ENCODE results near the gene STMN1. TPM values are rescaled to one million over a fixed set of nuclear protein-coding genes. Genes with fewer than 3 reads are reported as not detected.
A peak's percentile ranks its signal among the peaks of the same experiment; 100 is the strongest.

Gene STMN1

GRCh38 chr1:25858494-25858893 is 47.7 kb downstream of the STMN1 start:
- Histone ChIP-seq H3K9ac (ENCODE audit: low read length) (peak overlapping the region; percentile 97), H2BK5ac (ENCODE audit: low read depth, low read length, poor library complexity, severe bottlenecking) (no peak overlapping the region), H3K27ac (ENCODE audit: low read length, poor library complexity, severe bottlenecking) (no peak overlapping the region), H3K4ac (ENCODE audit: low read depth in 1 of 2, low read length in 2 of 2) (no peak overlapping the region), H3K18ac (ENCODE audit: low read depth in 1 of 2, low read length in 2 of 2) (no peak overlapping the region), H4K91ac (ENCODE audit: low read length) (no peak overlapping the region), H3K4me3 (ENCODE audit: insufficient read depth in 1 of 2, low read depth in 1 of 2, low read length in 2 of 2) (peak overlapping the region; percentile 73 to 89), H2BK120ac (ENCODE audit: low read depth, low read length) (no peak overlapping the region), H2BK12ac (ENCODE audit: low read length in 2 of 2) (no peak overlapping the region), H2AFZ (ENCODE audit: low read depth, low read length) (peak overlapping the region; percentile 85), H3K27me3 (ENCODE audit: control insufficient read depth in 1 of 2, insufficient read depth in 1 of 2, low read length in 2 of 2) (no peaks in the 10 kb centered on the region), H3K9me3 (ENCODE audit: control insufficient read depth, low read length) (no peaks in the 10 kb centered on the region), H3K4me2 (ENCODE audit: low read length, poor library complexity, severe bottlenecking) (peak overlapping the region; percentile 93), H2AK5ac (ENCODE audit: low read length, severe bottlenecking) (no peak overlapping the region), H2BK15ac (ENCODE audit: low read depth, poor library complexity, severe bottlenecking) (no peak overlapping the region), H3K14ac (ENCODE audit: low read length in 2 of 2) (no peak overlapping the region), H4K8ac (ENCODE audit: low read length) (no peak overlapping the region), H3K4me1 (ENCODE audit: control insufficient read depth, insufficient read depth, low read depth, low read length) (peaks cover 10% of the 10 kb centered on the region), H3K79me1 (replicated peaks; ENCODE audit: low read length, poor library complexity, severe bottlenecking) (peaks cover 10% of the 10 kb centered on the region), H3K36me3 (ENCODE audit: control insufficient read depth in 1 of 2, insufficient read depth in 2 of 2, low read depth in 1 of 2, low read length in 2 of 2) (peaks cover 15 to 16% of the 10 kb centered on the region in 2 experiments), H3K23ac (ENCODE audit: low read length in 2 of 2) (no peak overlapping the region)
- WGBS, result 40% methylated on average over 7 of the region's 7 CpGs
- peak; percentile 21 for DNase-seq

- no peak overlapping the region for H3K14ac ChIP-seq (ENCODE audit: low read length in 2 of 2)
- no peak overlapping the region for H4K8ac ChIP-seq (ENCODE audit: low read length)
- H2BK15ac ChIP-seq (ENCODE audit: low read depth, poor library complexity, severe bottlenecking), result no peak overlapping the region
- H2BK5ac ChIP-seq (ENCODE audit: low read depth, low read length, poor library complexity, severe bottlenecking), result no peak overlapping the region
- no peaks in the 10 kb centered on the region for H3K36me3 ChIP-seq (ENCODE audit: control insufficient read depth in 1 of 2, insufficient read depth in 2 of 2, low read depth in 1 of 2, low read length in 2 of 2)
- H3K27ac ChIP-seq (ENCODE audit: low read length, poor library complexity, severe bottlenecking), result no peak overlapping the region
- no peak overlapping the region for H3K4me2 ChIP-seq (ENCODE audit: low read length, poor library complexity, severe bottlenecking)
- no peaks in the 10 kb centered on the region for H3K27me3 ChIP-seq (ENCODE audit: control insufficient read depth in 1 of 2, insufficient read depth in 1 of 2, low read length in 2 of 2)
- 95% methylated on average over 10 of the region's 11 CpGs for WGBS
- H4K91ac ChIP-seq (ENCODE audit: low read length), result no peak overlapping the region
- H3K4me3 ChIP-seq (ENCODE audit: insufficient read depth in 1 of 2, low read depth in 1 of 2, low read length in 2 of 2), result no peak overlapping the region
- no peak overlapping the region for H3K4ac ChIP-seq (ENCODE audit: low read depth in 1 of 2, low read length in 2 of 2)
- no peak overlapping the region for H2AK5ac ChIP-seq (ENCODE audit: low read length, severe bottlenecking)
- H3K79me1 ChIP-seq (replicated peaks; ENCODE audit: low read length, poor library complexity, severe bottlenecking), result peaks cover 10% of the 10 kb centered on the region
- no peaks in the 10 kb centered on the region for H3K9me3 ChIP-seq (ENCODE audit: control insufficient read depth, low read length)
- H2BK12ac ChIP-seq (ENCODE audit: low read length in 2 of 2), result no peak overlapping the region
- H3K23ac ChIP-seq (ENCODE audit: low read length in 2 of 2), result no peak overlapping the region
- H3K18ac ChIP-seq (ENCODE audit: low read depth in 1 of 2, low read length in 2 of 2), result no peak overlapping the region
- H2BK120ac ChIP-seq (ENCODE audit: low read depth, low read length), result no peak overlapping the region
- peaks cover 10% of the 10 kb centered on the region for H3K4me1 ChIP-seq (ENCODE audit: control insufficient read depth, insufficient read depth, low read depth, low read length)
- H3K9ac ChIP-seq (ENCODE audit: low read length), result no peak overlapping the region
- DNase-seq, result no peak
- no peak overlapping the region for H2AFZ ChIP-seq (ENCODE audit: low read depth, low read length)
Measured at GRCh38 chr1:25856856-25857255, 49.4 kb downstream of the STMN1 start.

GRCh38 chr1:25854554-25854953 is 51.7 kb downstream of the STMN1 start:
- no peaks in the 10 kb centered on the region for H3K36me3 ChIP-seq (ENCODE audit: control insufficient read depth in 1 of 2, insufficient read depth in 2 of 2, low read depth in 1 of 2, low read length in 2 of 2)
- H3K4me2 ChIP-seq (ENCODE audit: low read length, poor library complexity, severe bottlenecking), result no peak overlapping the region
- H2BK15ac ChIP-seq (ENCODE audit: low read depth, poor library complexity, severe bottlenecking), result no peak overlapping the region
- 98% methylated on average over 2 of the region's 2 CpGs for WGBS
- no peak overlapping the region for H2AK5ac ChIP-seq (ENCODE audit: low read length, severe bottlenecking)
- no peak overlapping the region for H3K9ac ChIP-seq (ENCODE audit: low read length)
- H4K8ac ChIP-seq (ENCODE audit: low read length), result no peak overlapping the region
- H3K27me3 ChIP-seq (ENCODE audit: control insufficient read depth in 1 of 2, insufficient read depth in 1 of 2, low read length in 2 of 2), result no peaks in the 10 kb centered on the region
- no peak overlapping the region for H3K27ac ChIP-seq (ENCODE audit: low read length, poor library complexity, severe bottlenecking)
- H2BK12ac ChIP-seq (ENCODE audit: low read length in 2 of 2), result no peak overlapping the region
- H3K79me1 ChIP-seq (replicated peaks; ENCODE audit: low read length, poor library complexity, severe bottlenecking), result peaks cover 10% of the 10 kb centered on the region
- H3K18ac ChIP-seq (ENCODE audit: low read depth in 1 of 2, low read length in 2 of 2), result no peak overlapping the region
- no peak overlapping the region for H3K14ac ChIP-seq (ENCODE audit: low read length in 2 of 2)
- H2BK120ac ChIP-seq (ENCODE audit: low read depth, low read length), result no peak overlapping the region
- H3K4ac ChIP-seq (ENCODE audit: low read depth in 1 of 2, low read length in 2 of 2), result no peak overlapping the region
- no peak for DNase-seq
- H2BK5ac ChIP-seq (ENCODE audit: low read depth, low read length, poor library complexity, severe bottlenecking), result no peak overlapping the region
- H3K9me3 ChIP-seq (ENCODE audit: control insufficient read depth, low read length), result no peaks in the 10 kb centered on the region
- peaks cover 6% of the 10 kb centered on the region for H3K4me1 ChIP-seq (ENCODE audit: control insufficient read depth, insufficient read depth, low read depth, low read length)
- no peak overlapping the region for H4K91ac ChIP-seq (ENCODE audit: low read length)
- no peak overlapping the region for H3K4me3 ChIP-seq (ENCODE audit: insufficient read depth in 1 of 2, low read depth in 1 of 2, low read length in 2 of 2)
- H2AFZ ChIP-seq (ENCODE audit: low read depth, low read length), result no peak overlapping the region
- no peak overlapping the region for H3K23ac ChIP-seq (ENCODE audit: low read length in 2 of 2)

Small RNA genes lying within 50 kb of the gene (small RNA-seq; reads per million reads assigned to genes)
- gene AL033528.1 (ENCODE audit: low read depth) (not detected), gene RF00019 (ENCODE audit: low read depth) (not detected), gene SNRPFP2 (ENCODE audit: low read depth) (not detected)

All from mesenchymal stem cell (in vitro differentiated cells and primary cell).